ENCODE results near the gene ZBTB40.
A peak's percentile ranks its signal among the peaks of the same experiment; 100 is the strongest.

The ZBTB40 gene

GRCh38 chr1:22525211-22525610, 73.6 kb downstream of the ZBTB40 start:
- TF ChIP-seq, protein P1, sequence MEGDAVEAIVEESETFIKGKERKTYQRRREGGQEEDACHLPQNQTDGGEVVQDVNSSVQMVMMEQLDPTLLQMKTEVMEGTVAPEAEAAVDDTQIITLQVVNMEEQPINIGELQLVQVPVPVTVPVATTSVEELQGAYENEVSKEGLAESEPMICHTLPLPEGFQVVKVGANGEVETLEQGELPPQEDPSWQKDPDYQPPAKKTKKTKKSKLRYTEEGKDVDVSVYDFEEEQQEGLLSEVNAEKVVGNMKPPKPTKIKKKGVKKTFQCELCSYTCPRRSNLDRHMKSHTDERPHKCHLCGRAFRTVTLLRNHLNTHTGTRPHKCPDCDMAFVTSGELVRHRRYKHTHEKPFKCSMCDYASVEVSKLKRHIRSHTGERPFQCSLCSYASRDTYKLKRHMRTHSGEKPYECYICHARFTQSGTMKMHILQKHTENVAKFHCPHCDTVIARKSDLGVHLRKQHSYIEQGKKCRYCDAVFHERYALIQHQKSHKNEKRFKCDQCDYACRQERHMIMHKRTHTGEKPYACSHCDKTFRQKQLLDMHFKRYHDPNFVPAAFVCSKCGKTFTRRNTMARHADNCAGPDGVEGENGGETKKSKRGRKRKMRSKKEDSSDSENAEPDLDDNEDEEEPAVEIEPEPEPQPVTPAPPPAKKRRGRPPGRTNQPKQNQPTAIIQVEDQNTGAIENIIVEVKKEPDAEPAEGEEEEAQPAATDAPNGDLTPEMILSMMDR (conservative IDR thresholded peaks at IDR 0.05), result no peak
- H3K27ac ChIP-seq, result no peak overlapping the region

DNA sequence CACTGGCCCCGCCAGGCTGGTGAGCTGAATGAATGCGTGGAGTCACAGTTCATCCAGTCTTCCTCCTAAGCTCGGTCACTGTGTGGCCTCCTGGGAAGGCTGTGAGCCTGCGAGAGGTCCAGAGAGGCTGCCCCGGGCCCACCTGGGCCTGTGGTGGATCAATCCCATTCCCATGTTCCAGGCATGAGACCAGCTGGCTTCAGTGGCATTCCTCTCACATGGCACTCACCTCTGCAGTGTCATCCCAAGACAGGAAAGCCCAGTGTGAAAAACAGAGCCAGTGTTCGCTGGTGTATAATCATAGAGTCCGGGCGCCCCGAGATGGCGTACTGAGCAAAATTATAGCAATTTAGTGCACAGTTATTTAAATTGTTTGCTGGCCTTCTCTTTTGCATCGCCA, 74.0 kb downstream of the ZBTB40 start:
- no peak overlapping the region for H3K27ac ChIP-seq
- TF ChIP-seq, protein P1 (conservative IDR thresholded peaks at IDR 0.05), result no peak

- no peak overlapping the region for H3K27ac ChIP-seq
- TF ChIP-seq, protein P1 (conservative IDR thresholded peaks at IDR 0.05), result no peak
Observed at GRCh38 chr1:22526098-22526497, 74.4 kb downstream of the ZBTB40 start.

DNA sequence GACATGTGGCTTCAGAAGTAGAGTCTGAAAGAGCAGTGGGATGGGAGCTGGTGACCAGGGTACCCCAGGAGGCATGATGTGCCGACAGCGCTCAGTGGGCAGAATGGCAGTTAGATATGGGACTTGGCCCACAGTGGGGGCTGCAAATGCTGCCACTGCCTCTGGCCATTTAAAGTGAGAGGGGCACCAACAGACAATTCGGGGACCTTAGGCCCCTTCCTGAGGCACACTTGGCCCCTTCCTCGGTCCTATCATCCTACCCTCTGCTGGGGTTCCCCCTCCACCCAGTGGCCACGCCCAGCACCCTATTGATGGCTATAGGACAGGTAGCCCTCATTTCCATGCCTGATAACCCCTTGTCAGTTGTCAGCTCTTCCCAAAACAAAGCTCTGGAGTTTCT, 75.0 kb downstream of the ZBTB40 start:
- H3K27ac ChIP-seq, result no peak overlapping the region
- TF ChIP-seq, protein P1 (conservative IDR thresholded peaks at IDR 0.05), result no peak

GRCh38 chr1:22527122-22527521, 75.5 kb downstream of the ZBTB40 start:
- no peak overlapping the region for H3K27ac ChIP-seq
- TF ChIP-seq, protein P1 (conservative IDR thresholded peaks at IDR 0.05), result no peak

- TF ChIP-seq, protein P1 (conservative IDR thresholded peaks at IDR 0.05), result peak; percentile 47
- no peak overlapping the region for H3K27ac ChIP-seq
Observed at GRCh38 chr1:22527555-22528296, 76.1 kb downstream of the ZBTB40 start.

- TF ChIP-seq, protein P1 (conservative IDR thresholded peaks at IDR 0.05), result no peak
- no peak overlapping the region for H3K27ac ChIP-seq
Observed at GRCh38 chr1:22528451-22528850, 76.8 kb downstream of the ZBTB40 start.
